ENCODE data around the gene ZFP64.
"Not testable (repeated sequence)": the region's sequence is repeated elsewhere in the genome, so short reads cannot be mapped to it uniquely, and the experiment has no call there.

Gene ZFP64

DNA sequence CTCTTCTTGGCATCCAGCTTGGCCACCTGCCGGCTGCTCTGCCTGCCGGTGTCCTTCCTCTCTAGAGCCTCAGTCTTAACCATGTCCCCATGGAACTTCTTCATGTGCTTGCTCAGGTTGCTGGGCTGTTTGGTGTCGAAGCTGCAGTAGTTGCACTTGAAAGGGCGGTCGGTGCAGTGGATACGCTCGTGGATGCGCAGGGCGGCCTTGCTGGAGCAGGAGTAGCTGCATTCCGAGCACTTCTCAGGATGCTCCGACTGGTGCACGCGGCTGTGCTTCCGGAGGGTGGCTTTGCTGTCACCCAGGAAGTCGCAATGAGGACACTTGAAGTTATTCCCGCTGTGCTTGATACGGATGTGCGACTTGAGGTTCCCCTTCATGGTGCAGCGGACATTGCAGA, 38.7 kb downstream of the ZFP64 start:
- DNase-seq, result no peak

- DNase-seq, result no peak
Measured at GRCh38 chr20:52152416-52152815, 39.2 kb downstream of the ZFP64 start.

DNA sequence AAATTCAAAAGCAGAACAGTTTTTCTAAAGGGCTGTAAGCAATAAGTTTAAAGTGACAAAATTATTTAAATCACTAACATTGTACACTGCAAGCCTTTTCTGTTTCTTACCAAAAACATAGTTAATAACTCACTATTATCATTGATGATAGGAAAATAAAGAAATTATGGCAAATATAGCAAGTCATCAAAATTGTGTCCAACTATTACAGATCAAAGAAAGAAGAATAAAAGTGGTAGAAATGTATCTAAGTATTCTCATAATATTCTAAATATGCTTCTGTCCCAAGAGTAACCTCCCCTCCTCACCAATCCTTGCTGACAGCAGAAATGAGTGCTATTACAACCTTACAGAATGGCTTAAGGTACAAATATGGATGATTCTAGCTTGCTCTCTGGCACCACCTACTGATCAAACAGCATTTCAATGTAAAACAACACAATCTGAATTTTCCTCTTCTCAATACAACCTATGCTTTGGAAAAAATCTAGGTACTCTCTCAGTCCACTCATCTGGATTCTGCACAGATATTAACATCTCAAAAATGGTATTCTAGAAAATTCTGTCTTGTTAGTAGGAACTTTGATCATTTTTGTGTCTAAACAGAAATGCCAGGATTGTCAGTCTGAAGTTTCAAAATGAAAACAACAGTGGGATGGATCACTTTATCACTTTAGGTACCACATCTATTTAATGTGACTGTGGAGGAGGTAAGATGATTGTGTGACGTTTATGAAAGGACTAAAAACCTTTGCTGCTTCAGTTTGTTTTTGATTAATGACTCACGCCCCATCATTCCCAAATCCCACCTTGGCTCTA, 40.9 kb downstream of the ZFP64 start:
- DNase-seq, result no peak

DNA sequence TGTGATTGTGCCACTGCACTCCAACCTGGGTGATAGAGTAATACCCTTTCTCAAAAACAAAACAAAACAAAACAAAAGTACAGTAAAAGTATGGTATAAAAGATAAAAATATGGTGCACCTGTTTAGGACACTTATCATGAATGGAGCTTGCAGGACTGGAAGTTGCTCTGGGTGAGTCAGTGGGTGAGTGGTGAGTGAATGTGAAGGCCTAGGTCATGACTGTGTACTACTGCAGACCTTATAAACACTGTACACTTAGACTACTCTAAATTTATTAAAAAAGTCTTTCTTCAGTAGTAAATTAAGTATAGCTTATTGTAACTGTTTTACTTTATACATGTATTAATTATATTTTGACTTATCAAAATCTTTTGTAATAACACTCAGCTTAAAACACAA, 46.0 kb downstream of the ZFP64 start:
- DNase-seq, result no peak

- DNase-seq, result no peak
Measured at GRCh38 chr20:52143277-52143676, 48.3 kb downstream of the ZFP64 start.

- DNase-seq, result no peak
Measured at GRCh38 chr20:52142757-52143156, 48.8 kb downstream of the ZFP64 start.

DNA sequence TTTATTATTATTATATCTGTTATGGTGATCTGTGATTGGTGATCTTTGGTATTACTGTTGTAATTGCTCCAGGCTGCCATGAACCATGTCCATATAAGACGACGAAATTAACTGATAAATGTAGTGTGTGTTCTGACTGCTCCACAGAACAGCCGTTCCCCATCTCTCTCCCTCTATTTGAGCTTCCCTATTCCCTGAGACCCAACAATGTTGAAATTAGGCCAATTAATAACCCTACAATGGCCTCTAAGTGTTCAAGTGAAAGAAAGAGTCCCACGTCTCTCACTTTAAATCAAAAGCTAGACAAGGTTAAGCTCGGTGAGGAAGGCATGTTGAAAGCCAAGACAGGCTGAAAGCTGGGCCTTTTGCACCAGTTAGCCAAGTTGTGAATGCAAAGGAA, 51.6 kb downstream of the ZFP64 start:
- no peak for DNase-seq

GRCh38 chr20:52137850-52138249, 53.7 kb downstream of the ZFP64 start:
- DNase-seq, result no peak

GRCh38 chr20:52133714-52134113, 57.9 kb downstream of the ZFP64 start:
- not testable (repeated sequence) for DNase-seq

DNA sequence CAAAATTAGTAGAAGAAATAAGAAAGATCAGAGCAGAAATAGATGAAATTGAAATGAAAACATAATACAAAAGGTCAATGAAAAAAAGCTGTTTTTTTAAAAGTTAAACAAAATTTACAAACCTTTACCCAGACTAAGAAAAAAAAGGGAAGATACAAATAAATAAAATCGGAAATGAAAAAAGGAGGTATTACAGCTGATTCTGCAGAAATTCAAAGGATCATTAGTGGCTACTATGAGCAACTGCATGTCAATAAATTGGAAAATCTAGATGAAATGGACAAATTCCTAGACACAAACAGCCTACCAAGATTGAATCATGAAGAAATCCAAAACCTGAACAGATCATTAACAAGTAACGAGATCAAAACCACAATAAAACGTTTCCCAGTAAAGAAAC, 59.2 kb downstream of the ZFP64 start:
- DNase-seq, result no peak

GRCh38 chr20:52131048-52131643, 60.4 kb downstream of the ZFP64 start:
- no peak for DNase-seq

- DNase-seq, result no peak
Measured at GRCh38 chr20:52130406-52130805, 61.2 kb downstream of the ZFP64 start.

- DNase-seq, result no peak
Measured at GRCh38 chr20:52129611-52130010, 62.0 kb downstream of the ZFP64 start.

GRCh38 chr20:52127309-52127708, 64.3 kb downstream of the ZFP64 start:
- no peak for DNase-seq

DNA sequence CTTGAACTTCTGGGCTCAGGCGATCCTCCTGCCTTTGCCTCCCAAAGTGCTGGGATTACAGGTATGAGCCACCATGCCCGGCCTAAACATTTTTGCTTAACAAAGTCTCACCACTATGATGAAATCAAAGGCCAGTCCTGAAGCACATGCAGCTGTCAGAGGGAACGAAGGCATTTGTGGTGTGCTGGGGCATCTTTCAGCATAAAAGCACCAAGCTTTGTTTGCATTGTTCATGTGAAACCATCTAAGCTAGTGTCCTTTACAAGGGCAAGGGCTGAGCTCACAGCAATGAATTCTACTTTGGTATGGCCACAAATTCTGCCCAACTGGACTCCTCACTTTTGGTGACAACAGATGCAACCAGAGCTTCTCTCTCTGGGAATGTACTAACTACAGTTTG, 66.8 kb downstream of the ZFP64 start:
- DNase-seq, result no peak

GRCh38 chr20:52118696-52119095, 72.9 kb downstream of the ZFP64 start:
- DNase-seq, result no peak

GRCh38 chr20:52118016-52118623, 73.5 kb downstream of the ZFP64 start:
- DNase-seq, result no peak

- DNase-seq, result no peak
Measured at GRCh38 chr20:52110456-52110855, 81.1 kb downstream of the ZFP64 start.

DNA sequence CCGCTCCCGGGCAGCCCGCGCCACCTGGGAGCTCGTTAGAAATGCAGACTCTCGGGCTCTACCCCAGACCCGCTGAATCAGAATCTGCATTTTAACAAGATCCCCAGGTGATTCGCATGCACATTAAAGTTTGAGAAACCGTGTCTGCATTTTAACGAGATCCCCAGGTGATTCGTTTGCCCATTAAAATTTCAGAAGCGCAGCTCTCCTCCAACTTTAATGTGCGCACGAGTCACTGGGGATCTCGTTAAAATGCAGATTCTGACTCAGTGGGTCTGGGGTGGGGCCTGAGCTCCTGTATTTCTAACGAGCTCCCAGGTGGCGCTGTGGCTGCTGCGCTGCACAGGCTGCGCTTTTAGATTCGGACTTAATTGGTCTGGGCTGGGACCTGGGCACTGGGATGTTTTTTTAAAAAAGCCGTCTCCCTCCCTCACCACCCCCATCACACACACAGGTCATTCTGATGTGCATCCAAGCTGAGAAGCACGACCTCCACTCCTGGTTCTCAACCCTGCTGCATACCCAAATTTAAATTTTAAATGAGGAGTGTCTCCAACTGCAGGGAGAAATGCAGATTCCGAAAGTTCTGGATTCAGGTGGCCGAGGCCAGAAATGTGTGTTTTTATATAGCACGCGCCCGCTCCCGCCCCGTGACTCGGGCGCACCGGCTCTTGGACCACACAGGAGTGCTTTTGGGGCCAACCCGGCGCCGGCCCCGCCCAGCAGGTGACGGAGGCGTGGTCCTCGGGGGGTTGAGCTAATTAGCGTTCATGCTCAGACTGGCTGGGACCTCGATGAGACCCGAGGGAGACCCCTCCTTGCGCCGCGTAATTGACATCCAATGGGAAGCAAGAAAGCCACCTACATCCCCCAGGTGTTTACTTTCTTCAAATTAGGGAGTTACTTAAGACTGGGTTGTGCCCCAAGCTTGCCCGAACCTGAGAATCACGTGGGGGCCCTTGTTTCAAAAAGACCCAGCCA, 85.8 kb downstream of the ZFP64 start:
- no peak for DNase-seq

DNA sequence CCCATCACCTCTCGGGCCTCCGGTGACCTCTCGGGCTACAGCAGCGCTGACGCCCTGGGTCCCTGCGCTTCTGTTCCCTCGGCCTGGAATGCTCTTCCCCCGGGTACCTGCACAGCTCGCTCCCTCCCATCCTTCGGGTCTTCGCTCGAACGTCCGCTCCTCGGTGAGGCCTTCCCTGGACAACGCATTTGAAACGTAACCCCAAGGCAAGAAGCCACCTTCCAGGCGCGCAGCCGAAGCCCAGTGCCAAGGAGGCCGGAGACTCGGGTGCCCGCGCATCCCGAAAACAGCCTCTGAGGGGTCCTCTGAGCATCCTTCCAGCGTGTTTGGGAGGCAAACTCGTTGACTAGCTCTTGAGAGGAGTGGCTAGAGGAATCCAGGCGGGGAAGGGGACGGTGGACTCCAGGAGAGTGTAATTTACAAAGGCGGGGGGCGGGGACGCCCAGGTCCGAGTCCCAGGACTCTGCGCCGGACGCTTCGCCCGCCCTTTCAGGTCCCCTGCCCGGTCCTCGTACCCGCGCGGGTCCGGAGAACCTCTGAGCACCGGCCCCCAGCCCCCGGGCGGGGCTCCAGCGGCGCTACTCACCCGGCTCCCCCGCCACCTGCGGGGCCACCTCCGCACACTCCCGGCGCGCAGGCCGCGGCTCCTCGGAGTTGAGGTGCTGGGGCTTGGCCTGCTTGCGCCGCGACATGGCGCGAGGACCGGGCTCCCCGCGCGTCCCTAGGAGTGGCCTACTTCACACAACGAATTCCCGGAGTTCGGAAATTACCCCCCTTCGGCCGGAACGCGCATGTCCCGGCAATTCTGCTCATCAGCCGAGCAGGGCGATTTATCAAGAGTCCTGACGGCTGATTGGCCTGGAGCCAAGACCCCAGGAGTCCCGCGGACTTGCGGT, 86.8 kb downstream of the ZFP64 start:
- no peak for DNase-seq

GRCh38 chr20:52103913-52104545, 87.5 kb downstream of the ZFP64 start:
- DNase-seq, result no peak
